ENCODE measurements around the gene KRT2.
"Not testable (repeated sequence)": the region's sequence is repeated elsewhere in the genome, so short reads cannot be mapped to it uniquely, and the experiment has no call there.

Gene KRT2

DNA sequence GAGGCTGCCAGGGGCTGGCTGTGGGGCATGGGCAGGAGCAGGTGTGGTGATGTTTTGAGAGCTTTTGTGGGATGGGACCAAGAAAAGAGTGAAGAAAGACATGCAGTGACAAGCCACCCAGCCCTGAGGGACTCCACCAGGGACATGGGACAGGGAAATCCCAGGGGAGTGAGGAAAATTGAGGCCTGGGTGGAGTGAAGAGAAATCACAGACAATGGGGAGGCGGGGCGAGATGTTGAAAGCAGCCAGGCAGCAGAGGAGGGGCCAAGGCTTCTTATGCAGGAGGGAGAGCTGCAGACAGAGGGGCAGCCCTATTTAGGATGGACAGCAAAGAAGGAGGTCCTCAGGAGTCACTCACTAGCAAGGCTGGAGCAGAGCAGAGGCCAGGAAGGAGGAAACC lies 32.4 kb upstream of the KRT2 start:
- DNase-seq (ENCODE audit: low spot score) = no peak

- DNase-seq (ENCODE audit: low spot score) = no peak
Observed at GRCh38 chr12:52683575-52684300, 31.7 kb upstream of the KRT2 start.

DNA sequence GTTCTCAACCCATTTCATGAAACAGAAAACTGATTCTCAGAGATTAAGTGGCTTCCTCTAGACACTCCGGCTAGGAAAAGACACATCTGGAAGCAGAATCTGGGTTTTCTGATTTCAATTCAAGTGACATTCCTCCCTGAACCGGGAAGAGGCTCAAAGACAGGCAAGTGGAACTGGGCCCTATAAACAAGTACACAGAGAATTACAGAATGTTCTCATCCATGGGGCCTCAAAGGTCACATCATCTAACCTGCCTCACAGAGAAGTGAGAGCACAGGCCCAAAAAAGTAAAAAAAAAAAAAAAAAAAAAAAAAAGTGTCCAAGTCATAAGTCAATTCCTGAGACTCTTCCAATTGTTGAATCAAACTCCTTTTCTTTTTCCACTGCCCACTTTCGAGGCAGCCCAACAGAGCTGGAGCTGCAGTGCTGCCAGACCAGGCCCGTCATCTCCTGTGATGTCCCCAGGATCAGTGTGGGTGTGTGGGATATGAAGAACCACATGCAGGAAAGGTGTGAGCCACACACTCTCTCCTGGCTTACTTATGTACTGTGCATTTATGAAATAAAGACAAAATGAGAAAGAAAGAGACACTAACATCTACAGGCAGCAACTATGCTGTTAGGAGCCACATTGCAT lies 31.0 kb upstream of the KRT2 start:
- DNase-seq (ENCODE audit: low spot score) = no peak

DNA sequence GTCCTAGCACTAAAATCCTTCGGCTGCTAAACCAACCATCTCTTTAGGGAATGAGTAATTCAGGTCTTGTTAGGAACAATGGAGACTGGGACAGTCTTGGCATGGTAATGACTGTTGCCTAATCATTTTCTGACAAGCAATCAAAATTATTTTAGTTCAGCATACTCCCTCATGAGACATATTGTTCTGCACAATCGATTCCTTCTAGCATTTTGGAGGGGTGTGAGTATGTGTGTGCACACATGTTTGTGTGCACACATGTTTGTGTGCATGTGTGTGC lies 30.3 kb upstream of the KRT2 start:
- no peak for DNase-seq (ENCODE audit: low spot score)

- DNase-seq (ENCODE audit: low spot score) = no peak
Observed at GRCh38 chr12:52681526-52682380, 29.7 kb upstream of the KRT2 start.

GRCh38 chr12:52680363-52680762 lies 28.4 kb upstream of the KRT2 start, which contains the start of gene KRT1:
Gene KRT1 (minus strand): TSS chr12:52680407. CDS start chr12:52680348, 59 bp downstream.
- no peak for DNase-seq (ENCODE audit: low spot score)

DNA sequence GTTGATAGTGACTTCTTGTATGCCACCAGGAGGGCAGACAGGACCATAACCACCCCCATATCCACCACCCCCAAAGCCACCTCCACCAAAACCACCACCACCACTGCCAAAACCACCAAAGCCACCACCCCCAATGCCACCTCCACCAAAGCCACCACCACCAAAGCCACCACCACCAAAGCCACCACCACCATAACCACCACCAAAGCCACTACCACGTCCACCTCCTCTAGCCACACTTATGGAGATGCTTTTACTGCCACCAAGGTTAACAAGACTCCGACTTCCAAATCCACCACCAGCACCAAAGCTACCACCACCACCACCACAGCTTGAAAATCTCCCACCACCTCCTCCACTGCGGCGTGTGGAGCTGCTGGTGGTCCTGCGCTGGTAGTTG lies 27.9 kb upstream of the KRT2 start:
- no peak for DNase-seq (ENCODE audit: low spot score)

- DNase-seq (ENCODE audit: low spot score) = no peak
Observed at GRCh38 chr12:52677671-52678070, 25.7 kb upstream of the KRT2 start.

DNA sequence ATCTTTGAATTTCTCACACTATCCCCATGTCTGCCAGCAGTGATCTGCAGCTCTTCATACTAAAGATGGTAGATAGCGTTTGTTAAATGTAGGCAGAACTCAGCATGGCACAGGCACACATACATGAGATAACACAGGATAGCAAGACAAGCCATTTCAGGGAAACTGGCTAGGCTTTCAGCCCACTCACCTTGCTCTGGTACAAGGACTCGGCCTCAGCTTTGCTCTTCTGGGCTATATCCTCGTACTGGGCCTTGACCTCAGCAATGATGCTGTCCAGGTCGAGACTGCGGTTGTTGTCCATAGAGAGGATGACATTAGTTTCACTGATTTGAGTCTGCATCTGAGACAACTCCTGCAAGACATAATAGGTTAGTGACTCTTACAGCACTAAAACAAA lies 25.1 kb upstream of the KRT2 start:
- no peak for DNase-seq (ENCODE audit: low spot score)

DNA sequence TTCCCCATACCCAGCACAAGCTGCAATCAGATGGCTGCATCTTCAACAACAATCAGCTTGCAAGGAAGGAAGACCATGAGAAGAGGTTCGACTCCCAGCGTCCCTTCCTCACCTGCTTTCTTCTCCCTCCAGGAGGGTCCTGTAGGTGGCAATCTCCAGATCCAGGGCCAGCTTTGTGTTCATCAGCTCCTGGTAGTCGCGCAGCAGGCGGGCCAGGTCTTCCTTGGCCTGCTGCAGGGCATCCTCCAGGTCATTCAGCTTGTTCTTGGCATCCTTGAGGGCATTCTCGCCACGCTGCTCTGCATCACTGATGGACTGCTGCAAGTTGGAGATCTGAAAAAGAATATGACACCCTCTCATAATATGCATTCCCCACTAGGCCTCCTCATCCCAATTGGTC lies 24.2 kb upstream of the KRT2 start:
- no peak for DNase-seq (ENCODE audit: low spot score)

DNA sequence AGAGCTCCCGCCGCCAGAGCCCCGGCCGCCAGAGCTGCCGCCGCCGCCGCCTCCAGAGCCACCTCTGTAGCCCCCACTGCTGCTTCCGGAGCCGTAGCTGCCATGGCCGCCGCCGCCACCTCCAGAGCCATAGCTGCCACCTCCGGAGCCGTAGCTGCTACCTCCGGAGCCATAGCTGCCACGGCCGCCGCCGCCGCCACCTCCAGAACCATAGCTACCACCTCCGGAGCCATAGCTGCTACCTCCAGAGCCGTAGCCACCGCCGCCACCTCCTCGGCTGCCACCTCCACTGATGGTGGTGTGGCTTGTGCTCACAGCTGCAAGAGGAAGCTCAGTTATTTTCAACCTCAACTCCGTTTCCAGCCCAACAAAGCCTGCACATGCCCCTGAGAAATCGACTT lies 23.3 kb upstream of the KRT2 start:
- no peak for DNase-seq (ENCODE audit: low spot score)

DNA sequence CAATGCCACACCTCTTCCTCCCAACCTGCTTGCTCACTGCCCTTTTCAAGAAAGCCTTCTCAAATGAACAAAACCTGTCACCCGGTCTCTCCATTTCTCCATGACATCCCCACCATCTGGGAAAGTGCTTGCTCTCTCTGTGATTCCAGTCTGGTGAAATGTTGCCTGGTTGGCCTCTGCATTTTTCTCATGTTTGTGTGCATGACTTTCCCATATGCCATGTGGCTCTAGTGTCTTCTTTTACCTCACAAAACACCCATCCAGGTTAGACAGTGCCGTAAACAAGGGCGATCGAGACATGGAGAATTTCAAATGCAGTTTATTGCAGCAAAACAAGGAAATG lies 22.4 kb upstream of the KRT2 start:
- no peak for DNase-seq (ENCODE audit: low spot score)

GRCh38 chr12:52673713-52674432 lies 21.9 kb upstream of the KRT2 start:
- DNase-seq (ENCODE audit: low spot score) = no peak

GRCh38 chr12:52673217-52673616 lies 21.2 kb upstream of the KRT2 start:
- DNase-seq (ENCODE audit: low spot score) = no peak

DNA sequence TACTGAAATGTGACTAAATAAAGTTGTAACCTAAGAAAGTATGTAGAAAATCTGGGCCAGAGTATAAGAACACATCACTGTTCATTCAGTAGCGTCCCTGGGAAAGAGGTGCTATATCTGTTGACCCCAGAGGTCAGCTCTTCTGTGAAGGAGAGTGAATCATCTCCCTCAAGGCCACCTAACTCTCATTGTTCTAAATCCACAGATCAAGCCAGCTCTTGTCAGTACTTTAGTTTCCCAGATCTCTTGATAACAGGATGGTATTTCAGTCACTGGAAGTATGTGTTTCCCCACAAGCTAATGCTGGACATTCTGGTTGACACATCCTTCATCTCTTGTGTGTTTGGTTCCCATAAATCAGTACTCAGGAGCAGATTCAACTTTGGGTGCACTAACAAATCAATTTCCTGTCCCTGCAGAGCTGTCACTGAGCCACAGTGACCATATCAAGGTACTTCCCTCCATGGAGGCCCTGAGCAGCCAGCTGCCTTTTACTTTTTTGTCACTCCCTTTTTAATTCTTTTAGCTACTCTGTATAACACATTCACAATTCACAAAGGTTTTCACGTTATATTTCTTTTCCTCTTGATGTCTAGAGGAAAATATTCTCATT lies 20.4 kb upstream of the KRT2 start:
- no peak for DNase-seq (ENCODE audit: low spot score)

DNA sequence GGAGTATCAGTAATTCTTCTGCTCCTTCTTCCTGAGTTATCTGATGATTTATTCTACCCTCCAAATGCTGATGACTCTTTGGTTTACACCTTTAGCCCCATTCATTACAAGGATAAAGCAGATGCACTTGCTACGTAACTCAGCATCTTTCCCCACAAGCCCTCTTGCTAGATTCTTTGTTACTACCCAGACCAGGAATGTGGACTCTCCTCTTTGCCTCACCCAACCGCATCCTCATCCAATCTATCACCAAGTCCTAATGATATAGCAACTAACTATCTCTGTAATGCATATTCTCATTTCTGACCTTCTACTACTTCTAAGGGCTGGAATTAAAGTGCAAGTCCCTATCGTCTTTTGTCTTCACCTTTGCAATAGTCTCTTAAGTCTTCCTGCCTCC lies 18.9 kb upstream of the KRT2 start:
- DNase-seq (ENCODE audit: low spot score) = no peak

GRCh38 chr12:52670506-52670905 lies 18.5 kb upstream of the KRT2 start:
- no peak for DNase-seq (ENCODE audit: low spot score)

DNA sequence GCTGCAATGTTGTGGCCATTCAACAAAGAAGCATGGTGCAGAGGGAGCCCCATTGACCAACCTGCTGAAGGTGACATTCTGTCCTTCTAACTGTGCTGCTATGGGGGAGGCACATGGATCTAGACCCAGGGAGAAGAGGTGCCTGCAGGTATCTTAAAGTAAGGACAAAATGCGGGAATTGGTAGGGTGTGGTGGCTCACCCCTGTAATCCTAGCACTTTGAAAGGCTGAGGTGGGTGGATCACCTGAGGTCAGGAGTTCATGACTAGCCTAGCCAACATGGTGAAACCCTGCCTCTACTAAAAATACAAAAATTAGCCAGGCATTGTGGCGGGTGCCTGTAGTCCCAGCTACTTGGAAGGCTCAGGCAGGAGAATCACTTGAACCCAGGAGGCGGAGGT lies 17.9 kb upstream of the KRT2 start:
- not testable (repeated sequence) for DNase-seq (ENCODE audit: low spot score)

GRCh38 chr12:52669426-52669825 lies 17.4 kb upstream of the KRT2 start:
- no peak for DNase-seq (ENCODE audit: low spot score)

DNA sequence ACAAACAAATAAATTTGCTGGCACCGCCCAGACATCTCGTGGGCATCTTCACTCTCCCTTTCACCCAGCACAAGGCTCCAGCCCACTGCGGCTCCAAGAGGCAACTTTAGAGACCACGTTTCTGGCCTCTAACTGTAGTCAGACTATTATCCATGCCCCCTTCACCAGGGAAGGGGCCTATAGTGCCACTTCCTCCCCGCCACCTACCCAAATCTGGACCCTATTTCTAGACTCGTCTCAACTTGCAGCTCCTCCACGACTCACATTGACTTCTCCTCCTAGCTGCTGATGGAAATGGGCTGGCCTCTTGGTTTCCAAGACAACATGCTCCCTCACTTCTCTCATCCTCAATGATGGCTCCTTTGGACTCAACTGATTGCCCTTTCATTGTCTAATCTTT lies 15.9 kb upstream of the KRT2 start:
- no peak for DNase-seq (ENCODE audit: low spot score)

DNA sequence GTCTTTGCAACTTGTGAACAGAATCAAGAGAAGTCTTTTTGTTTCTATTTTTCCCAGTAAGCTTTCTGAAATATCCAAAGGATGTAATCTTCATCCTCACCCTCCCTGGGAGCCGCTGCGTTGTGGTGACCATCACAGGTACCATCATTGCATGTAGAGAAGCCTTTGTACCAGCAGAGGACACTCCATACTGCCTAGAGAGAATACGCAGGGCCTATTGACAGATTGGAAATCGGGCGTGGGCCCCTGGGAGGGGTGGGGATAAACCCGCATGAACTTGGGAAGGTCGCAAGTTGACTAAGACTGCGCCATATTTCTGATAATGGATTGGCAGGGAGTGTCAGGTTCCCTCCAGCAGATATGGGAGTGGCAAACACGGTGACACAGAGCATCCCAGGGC lies 15.5 kb upstream of the KRT2 start:
- no peak for DNase-seq (ENCODE audit: low spot score)

DNA sequence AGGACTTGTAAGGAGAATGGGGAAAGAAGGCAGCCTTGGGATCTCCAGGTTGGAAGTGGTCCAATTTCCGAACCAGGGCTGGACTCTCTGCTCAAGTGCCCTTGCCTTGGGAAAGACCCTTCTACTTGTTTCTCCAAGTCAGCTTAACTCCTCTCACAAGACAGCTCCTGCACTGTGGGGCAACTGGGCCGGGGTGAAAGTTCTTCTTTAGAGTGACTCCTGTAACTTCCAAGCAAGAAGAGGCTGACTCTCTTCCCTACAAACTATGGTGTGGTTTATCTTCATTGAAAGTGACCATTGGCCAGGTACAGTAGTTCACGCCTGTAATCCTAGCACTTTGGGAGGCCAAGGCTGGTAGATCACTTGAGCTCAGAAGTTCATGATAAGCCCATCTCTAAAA lies 14.5 kb upstream of the KRT2 start:
- DNase-seq (ENCODE audit: low spot score) = no peak

All from NAMALWA (cell line).